A673 (cell line): ENCODE data around the gene CFAP46. TPM values are rescaled to one million over a fixed set of nuclear protein-coding genes. Genes with fewer than 3 reads are reported as not detected.

Source experiments
- BruUV-seq: library from RNA; stranded (reverse); fragments of 400-500 nt; replicated peaks from 2 replicates; lab custom pipeline; 2021; lab: Mats Ljungman, UMichigan
- CTCF ChIA-PET: fragments of 300-600 bp; sonication (Branson Sonifier 250); formaldehyde crosslinking; loops from one replicate; lab custom pipeline; 2022; ENCODE audit warnings: antibody characterized with exemption; lab: Charles Lee
- POLR2A ChIA-PET: fragments of 300-600 bp; sonication (Branson Sonifier 250); formaldehyde crosslinking; loops from one replicate; lab custom pipeline; 2022; ENCODE audit warnings: antibody characterized with exemption; ENCODE audit not compliant: low non-redundant PET; lab: Charles Lee
- DNase-seq: peaks from one replicate; pipeline ENCODE4 v3.0.0-alpha.2; 2015; ENCODE audit warnings: low spot score
- H3K27ac ChIP-seq: fragments of 200-600 bp; sonication (generic); 2 replicates; pipeline ENCODE4 v1.5.1; 2016; ENCODE audit warnings: mixed run types, low read depth, mild to moderate bottlenecking, mixed read lengths, antibody characterized with exemption, low read length; ENCODE audit not compliant: poor library complexity, severe bottlenecking
- H3K27me3 ChIP-seq: fragments of 200-600 bp; sonication (generic); replicated peaks from 2 replicates; pipeline ENCODE4 v1.6.1; 2017; ENCODE audit warnings: mixed run types, low read depth, mild to moderate bottlenecking, mixed read lengths, antibody characterized with exemption, low read length; ENCODE audit not compliant: insufficient read depth, poor library complexity
- H3K36me3 ChIP-seq: fragments of 200-600 bp; sonication (generic); 2 replicates; pipeline ENCODE4 v1.6.1; 2016; ENCODE audit warnings: mixed run types, mild to moderate bottlenecking, mixed read lengths, antibody characterized with exemption, low read length; ENCODE audit not compliant: insufficient read depth, poor library complexity, severe bottlenecking
- H3K4me1 ChIP-seq: fragments of 200-600 bp; sonication (generic); 2 replicates; pipeline ENCODE4 v1.6.1; 2017; ENCODE audit warnings: mixed run types, mild to moderate bottlenecking, mixed read lengths, antibody characterized with exemption, low read length; ENCODE audit not compliant: insufficient read depth, poor library complexity, severe bottlenecking
- H3K4me3 ChIP-seq: fragments of 200-600 bp; sonication (generic); 2 replicates; pipeline ENCODE4 v1.5.1; 2016; ENCODE audit warnings: low read depth, mixed run types, mild to moderate bottlenecking, mixed read lengths, low read length; ENCODE audit not compliant: poor library complexity, severe bottlenecking
- H3K9me3 ChIP-seq: fragments of 200-600 bp; sonication (generic); 2 replicates; pipeline ENCODE4 v1.6.1; 2016; ENCODE audit warnings: mixed run types, low read depth, mild to moderate bottlenecking, mixed read lengths, antibody characterized with exemption, low read length; ENCODE audit not compliant: poor library complexity, severe bottlenecking
- CTCF ChIP-seq: fragments of 300-800, 200-600 bp; sonication (generic); conservative IDR thresholded peaks from 2 replicates; pipeline ENCODE4 v1.5.1; 2017; ENCODE audit warnings: low read depth, mild to moderate bottlenecking, antibody characterized with exemption, low read length, moderate library complexity, mixed read lengths
- EZH2 ChIP-seq: fragments of 200-600 bp; sonication (generic); IDR thresholded peaks from 2 replicates; pipeline ENCODE4 v1.6.1; 2017; ENCODE audit warnings: borderline replicate concordance, low read depth, mild to moderate bottlenecking, mixed read lengths, antibody characterized with exemption, low read length; ENCODE audit not compliant: poor library complexity, severe bottlenecking
- intact Hi-C: fragments of 100-400 bp; cut with micrococcal nuclease; formaldehyde crosslinking; loops from one replicate; pipeline ENCODE4 v1.10.0; 2022; ENCODE audit not compliant: unreplicated experiment
- total RNA-seq: library from RNA; stranded (reverse); gene quantifications from 2 replicates; pipeline ENCODE4 v1.2.3, GENCODE V29; 2021

The CFAP46 gene
- total RNA-seq, 1 experiment from 2014 or later: 1.9 TPM

DNA sequence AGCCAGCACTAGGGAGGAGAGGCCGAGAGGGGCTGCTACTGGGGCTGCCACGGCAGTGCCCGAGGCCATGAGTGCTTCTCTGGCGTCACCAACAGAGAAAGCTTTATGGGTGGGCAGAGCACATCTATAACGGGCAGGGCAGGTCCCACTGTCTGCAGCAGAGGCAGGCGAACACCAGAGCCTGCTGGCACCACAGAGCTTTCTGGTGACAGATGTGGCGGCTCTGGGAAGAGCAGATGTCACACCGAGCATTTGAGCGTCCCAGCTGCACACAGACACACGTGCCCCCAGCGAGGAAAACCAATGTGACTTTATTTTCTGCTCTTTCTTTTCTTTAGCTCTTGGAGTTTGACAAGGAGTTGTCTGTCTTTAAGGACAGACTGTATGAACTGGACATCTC lies 176.9 kb downstream of the CFAP46 start:
- H3K4me3 ChIP-seq: no peak overlapping the region
- POLR2A ChIA-PET: no interaction called here
- intact Hi-C loops: no loop called here
- H3K9me3 ChIP-seq: no peaks in the 10 kb centered on the region
- CTCF ChIA-PET: no interaction called here
- TF ChIP-seq CTCF (no peak), EZH2 (no peak)
- no peak overlapping the region for H3K27ac ChIP-seq
- no peaks in the 10 kb centered on the region for H3K36me3 ChIP-seq
- H3K27me3 ChIP-seq: no peaks in the 10 kb centered on the region
- BruUV-seq: no TSS peak
- DNase-seq: no peak
- no peaks in the 10 kb centered on the region for H3K4me1 ChIP-seq

- Histone ChIP-seq H3K4me1 (no peaks in the 10 kb centered on the region), H3K27ac (no peak overlapping the region), H3K36me3 (no peaks in the 10 kb centered on the region), H3K4me3 (no peak overlapping the region), H3K27me3 (no peaks in the 10 kb centered on the region), H3K9me3 (no peaks in the 10 kb centered on the region)
- CTCF ChIA-PET: no interaction called here
- BruUV-seq: no TSS peak
- no peak for DNase-seq
- intact Hi-C loops: no loop called here
- TF ChIP-seq EZH2 (no peak), CTCF (no peak)
- POLR2A ChIA-PET: no interaction called here
Observed at GRCh38 chr10:132764108-132764507, 178.3 kb downstream of the CFAP46 start.

DNA sequence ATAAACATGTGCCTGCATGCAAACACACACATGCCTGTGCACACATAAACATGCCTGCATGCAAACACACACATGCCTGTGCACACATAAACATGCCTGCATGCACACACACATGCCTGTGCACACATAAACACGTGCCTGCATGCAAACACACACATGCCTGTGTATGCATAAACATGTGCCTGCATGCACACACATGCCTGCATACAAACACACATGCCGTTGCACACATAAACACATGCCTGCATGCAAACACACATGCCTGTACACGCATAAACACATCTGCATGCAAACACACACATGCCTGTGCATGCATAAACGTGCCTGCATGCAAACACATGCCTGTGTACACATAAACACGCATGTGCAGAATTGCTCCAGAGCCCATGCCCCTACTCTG lies 178.8 kb downstream of the CFAP46 start:
- DNase-seq: no peak
- intact Hi-C loops: no loop called here
- CTCF ChIA-PET: no interaction called here
- no peak overlapping the region for H3K27ac ChIP-seq
- no peaks in the 10 kb centered on the region for H3K36me3 ChIP-seq
- no peak for TF ChIP-seq CTCF
- TF ChIP-seq EZH2: no peak
- H3K4me3 ChIP-seq: no peak overlapping the region
- no TSS peak for BruUV-seq
- POLR2A ChIA-PET: no interaction called here
- H3K27me3 ChIP-seq: no peaks in the 10 kb centered on the region
- no peaks in the 10 kb centered on the region for H3K4me1 ChIP-seq
- H3K9me3 ChIP-seq: no peaks in the 10 kb centered on the region
